Dedifferentiated amniotic fluid mesenchymal stem cell (primary cell): ENCODE data around the gene VWA8.

Source experiments
- DNase-seq: peaks from one replicate; pipeline ENCODE4 v3.0.0-alpha.2; 2016; ENCODE audit errors: extremely low spot score

Gene VWA8

GRCh38 chr13:41520016-41520659, 440.8 kb downstream of the VWA8 start:
- no peak for DNase-seq
